ENCODE measurements around the gene F3.

F3 gene

DNA sequence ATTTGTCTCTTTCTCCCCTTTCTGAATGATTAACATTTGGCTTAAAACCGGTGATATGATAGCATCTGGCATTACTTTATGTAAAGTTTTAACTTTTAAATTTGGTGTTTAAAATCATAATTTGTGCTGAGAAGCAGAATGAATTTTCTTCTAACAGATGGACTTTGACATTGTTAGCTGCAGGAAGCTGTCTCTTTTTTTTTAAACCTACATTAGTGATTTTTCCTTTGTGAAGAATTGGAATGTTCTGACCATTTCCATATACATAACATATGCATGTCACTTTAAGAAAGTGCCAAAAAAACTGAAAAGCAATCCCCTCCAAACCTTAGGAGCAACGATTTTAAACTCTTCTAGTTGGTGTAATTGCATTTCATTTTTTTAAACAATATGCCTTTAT is 22.2 kb downstream of the F3 start:
- Histone ChIP-seq H3K4me2 (ENCODE audit: insufficient read depth, low read length, poor library complexity, severe bottlenecking) (no peak overlapping the region), H2BK120ac (ENCODE audit: low read depth, low read length) (no peak overlapping the region), H3K4me3 (ENCODE audit: low read length in 2 of 2) (no peak overlapping the region), H3K36me3 (replicated peaks in 1 of 2; ENCODE audit: control insufficient read depth in 2 of 2, insufficient read depth in 2 of 2, low read length in 2 of 2) (peaks cover 0 to 11% of the 10 kb centered on the region in 2 donors), H2BK5ac (ENCODE audit: low read length) (no peak overlapping the region), H2BK12ac (ENCODE audit: low read length) (no peak overlapping the region), H3K14ac (ENCODE audit: low read length) (no peak overlapping the region), H3K23ac (ENCODE audit: low read depth, low read length, poor library complexity) (no peak overlapping the region), H4K8ac (ENCODE audit: low read depth, low read length) (no peak overlapping the region), H3K79me1 (ENCODE audit: low read depth, low read length) (no peaks in the 10 kb centered on the region), H4K91ac (ENCODE audit: low read depth, low read length, poor library complexity) (no peak overlapping the region), H3K9ac (ENCODE audit: low read depth, low read length, poor library complexity) (no peak overlapping the region), H3K9me3 (replicated peaks in 1 of 2; ENCODE audit: control insufficient read depth in 2 of 2, insufficient read depth in 1 of 2, low read depth in 1 of 2, low read length in 2 of 2) (no peaks in the 10 kb centered on the region), H3K27ac (replicated peaks; ENCODE audit: low read length) (no peak overlapping the region), H3K4ac (ENCODE audit: low read length) (no peak overlapping the region), H3K4me1 (ENCODE audit: control insufficient read depth in 2 of 2, insufficient read depth in 1 of 2, low read depth in 1 of 2, low read length in 2 of 2) (no peaks in the 10 kb centered on the region), H3K27me3 (ENCODE audit: control insufficient read depth in 3 of 3, insufficient read depth in 3 of 3, low read depth in 1 of 3, low read length in 3 of 3) (no peaks in the 10 kb centered on the region), H2AK5ac (ENCODE audit: low read depth, low read length) (no peak overlapping the region), H2BK15ac (ENCODE audit: low read length) (no peak overlapping the region), H2AFZ (ENCODE audit: low read length) (no peak overlapping the region), H3K18ac (ENCODE audit: low read length) (no peak overlapping the region)
- no CpG with 5 or more reads among the region's 2 CpGs for WGBS, 2 donors (ENCODE audit: extremely low coverage in 2 of 2, insufficient read length in 2 of 2, insufficient replicate concordance in 1 of 2)
- DNase-seq (ENCODE audit: low spot score) = no peak

DNA sequence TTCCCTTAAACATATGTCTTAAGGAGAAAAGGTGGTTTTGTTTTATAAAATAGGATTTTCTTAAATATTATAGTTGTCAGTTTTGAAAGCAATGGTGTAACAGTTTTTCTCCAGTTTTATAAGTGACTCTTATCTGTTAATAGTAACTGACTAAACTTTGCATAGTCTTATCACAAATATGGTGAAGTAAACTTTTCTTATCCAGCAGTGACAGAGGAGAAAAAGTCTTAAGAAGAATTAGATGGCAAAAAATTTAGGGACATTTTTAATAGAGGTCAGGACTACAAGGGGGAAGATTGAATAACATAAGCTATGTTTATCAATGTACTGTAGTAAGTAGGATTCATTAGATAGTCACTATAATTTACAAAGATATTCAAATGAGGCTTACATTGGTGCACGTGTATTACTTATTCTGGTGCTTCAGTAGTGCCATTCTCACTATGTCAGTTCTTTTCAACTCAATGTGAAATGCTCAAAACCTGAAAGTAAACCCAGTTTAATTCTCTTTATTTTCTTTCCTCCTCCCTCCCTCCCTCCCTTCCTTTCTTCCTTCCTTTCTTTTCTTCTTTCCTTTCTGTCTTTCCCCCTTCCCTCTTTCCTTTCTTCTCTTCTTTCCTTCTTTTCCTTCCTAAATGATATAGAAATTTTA is 26.1 kb downstream of the F3 start:
- no peak overlapping the region for H3K23ac ChIP-seq (ENCODE audit: low read depth, low read length, poor library complexity)
- no peak overlapping the region for H4K91ac ChIP-seq (ENCODE audit: low read depth, low read length, poor library complexity)
- DNase-seq (ENCODE audit: low spot score) = no peak
- H2BK5ac ChIP-seq (ENCODE audit: low read length) = no peak overlapping the region
- H3K9me3 ChIP-seq (replicated peaks in 1 of 2; ENCODE audit: control insufficient read depth in 2 of 2, insufficient read depth in 1 of 2, low read depth in 1 of 2, low read length in 2 of 2) = no peaks in the 10 kb centered on the region
- H4K8ac ChIP-seq (ENCODE audit: low read depth, low read length) = no peak overlapping the region
- H2BK12ac ChIP-seq (ENCODE audit: low read length) = no peak overlapping the region
- H3K27ac ChIP-seq (replicated peaks; ENCODE audit: low read length) = no peak overlapping the region
- H2AK5ac ChIP-seq (ENCODE audit: low read depth, low read length) = no peak overlapping the region
- no peak overlapping the region for H3K4me2 ChIP-seq (ENCODE audit: insufficient read depth, low read length, poor library complexity, severe bottlenecking)
- H3K4me1 ChIP-seq (ENCODE audit: control insufficient read depth in 2 of 2, insufficient read depth in 1 of 2, low read depth in 1 of 2, low read length in 2 of 2) = no peaks in the 10 kb centered on the region
- WGBS, 2 donors (ENCODE audit: extremely low coverage in 2 of 2, insufficient read length in 2 of 2, insufficient replicate concordance in 1 of 2) = no CpG with 5 or more reads among the region's 1 CpG
- H3K79me1 ChIP-seq (ENCODE audit: low read depth, low read length) = no peaks in the 10 kb centered on the region
- H3K18ac ChIP-seq (ENCODE audit: low read length) = no peak overlapping the region
- no peak overlapping the region for H3K4me3 ChIP-seq (ENCODE audit: low read length in 2 of 2)
- H2AFZ ChIP-seq (ENCODE audit: low read length) = no peak overlapping the region
- no peak overlapping the region for H3K14ac ChIP-seq (ENCODE audit: low read length)
- H3K36me3 ChIP-seq (replicated peaks in 1 of 2; ENCODE audit: control insufficient read depth in 2 of 2, insufficient read depth in 2 of 2, low read length in 2 of 2) = peaks cover 0 to 11% of the 10 kb centered on the region in 2 donors
- H2BK120ac ChIP-seq (ENCODE audit: low read depth, low read length) = no peak overlapping the region
- H3K9ac ChIP-seq (ENCODE audit: low read depth, low read length, poor library complexity) = no peak overlapping the region
- H3K27me3 ChIP-seq (ENCODE audit: control insufficient read depth in 3 of 3, insufficient read depth in 3 of 3, low read depth in 1 of 3, low read length in 3 of 3) = no peaks in the 10 kb centered on the region
- no peak overlapping the region for H3K4ac ChIP-seq (ENCODE audit: low read length)
- H2BK15ac ChIP-seq (ENCODE audit: low read length) = no peak overlapping the region

DNA sequence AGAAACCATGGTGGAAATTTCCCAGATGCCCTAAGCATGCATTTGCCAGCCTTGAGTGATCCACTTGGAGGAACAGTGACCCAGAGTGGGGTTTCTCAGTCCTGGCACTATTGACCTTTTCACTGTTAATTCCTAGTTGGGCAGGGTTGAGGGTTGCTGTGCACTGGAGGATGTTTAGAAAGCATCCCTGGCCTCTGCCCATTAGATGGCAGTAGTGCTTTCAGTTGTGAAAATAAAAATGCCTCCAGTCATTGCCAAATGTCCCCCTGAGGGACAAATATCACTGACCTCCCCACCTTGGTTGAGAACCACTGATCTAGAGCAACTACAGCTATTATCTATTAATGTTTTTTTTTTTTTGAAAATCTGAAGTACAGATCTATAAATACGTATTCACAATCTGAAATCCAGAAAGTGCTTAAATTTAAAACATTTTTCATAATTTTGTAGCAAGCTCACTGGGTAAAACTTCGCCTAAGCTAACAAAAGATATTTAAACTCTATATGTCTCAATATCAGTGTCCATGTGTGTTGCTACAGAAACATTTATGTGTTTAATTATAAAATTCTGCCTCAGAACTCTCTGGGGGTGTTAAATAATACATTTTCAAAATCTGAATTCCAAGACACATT is 27.3 kb downstream of the F3 start:
- H2AFZ ChIP-seq (ENCODE audit: low read length) = no peak overlapping the region
- no peak overlapping the region for H2BK120ac ChIP-seq (ENCODE audit: low read depth, low read length)
- H3K4me2 ChIP-seq (ENCODE audit: insufficient read depth, low read length, poor library complexity, severe bottlenecking) = no peak overlapping the region
- no peak overlapping the region for H3K14ac ChIP-seq (ENCODE audit: low read length)
- peak; percentile 30 for DNase-seq (ENCODE audit: low spot score)
- WGBS, 2 donors (ENCODE audit: extremely low coverage in 2 of 2, insufficient read length in 2 of 2, insufficient replicate concordance in 1 of 2) = no CpG with 5 or more reads among the region's 2 CpGs
- H3K4ac ChIP-seq (ENCODE audit: low read length) = no peak overlapping the region
- no peak overlapping the region for H3K4me3 ChIP-seq (ENCODE audit: low read length in 2 of 2)
- no peak overlapping the region for H2BK5ac ChIP-seq (ENCODE audit: low read length)
- no peaks in the 10 kb centered on the region for H3K79me1 ChIP-seq (ENCODE audit: low read depth, low read length)
- no peak overlapping the region for H3K23ac ChIP-seq (ENCODE audit: low read depth, low read length, poor library complexity)
- H3K9ac ChIP-seq (ENCODE audit: low read depth, low read length, poor library complexity) = no peak overlapping the region
- no peak overlapping the region for H2BK12ac ChIP-seq (ENCODE audit: low read length)
- no peak overlapping the region for H2AK5ac ChIP-seq (ENCODE audit: low read depth, low read length)
- H2BK15ac ChIP-seq (ENCODE audit: low read length) = no peak overlapping the region
- H3K27me3 ChIP-seq (ENCODE audit: control insufficient read depth in 3 of 3, insufficient read depth in 3 of 3, low read depth in 1 of 3, low read length in 3 of 3) = no peaks in the 10 kb centered on the region
- H3K18ac ChIP-seq (ENCODE audit: low read length) = no peak overlapping the region
- H3K9me3 ChIP-seq (replicated peaks in 1 of 2; ENCODE audit: control insufficient read depth in 2 of 2, insufficient read depth in 1 of 2, low read depth in 1 of 2, low read length in 2 of 2) = no peaks in the 10 kb centered on the region
- no peak overlapping the region for H4K91ac ChIP-seq (ENCODE audit: low read depth, low read length, poor library complexity)
- H3K27ac ChIP-seq (replicated peaks; ENCODE audit: low read length) = no peak overlapping the region
- no peaks in the 10 kb centered on the region for H3K4me1 ChIP-seq (ENCODE audit: control insufficient read depth in 2 of 2, insufficient read depth in 1 of 2, low read depth in 1 of 2, low read length in 2 of 2)
- H3K36me3 ChIP-seq (replicated peaks in 1 of 2; ENCODE audit: control insufficient read depth in 2 of 2, insufficient read depth in 2 of 2, low read length in 2 of 2) = peaks cover 0 to 11% of the 10 kb centered on the region in 2 donors
- no peak overlapping the region for H4K8ac ChIP-seq (ENCODE audit: low read depth, low read length)

DNA sequence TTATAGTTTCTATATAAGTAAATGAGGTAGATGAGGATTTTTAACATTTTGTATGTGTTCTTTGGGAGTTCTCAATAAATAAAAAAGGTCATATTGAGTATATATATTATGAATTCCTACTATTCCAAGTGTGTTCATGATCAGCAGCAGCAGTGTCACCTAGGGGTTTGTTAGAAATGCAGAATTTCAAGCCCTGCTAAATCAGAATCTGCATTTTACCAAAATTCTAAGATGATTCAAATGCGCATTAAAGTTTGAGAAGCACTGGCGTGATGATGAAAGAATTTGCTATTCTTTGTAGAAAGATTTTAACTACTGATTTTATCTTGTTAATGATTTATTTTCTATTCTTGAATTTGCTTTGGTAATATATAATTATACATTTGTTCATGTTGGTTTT is 28.7 kb downstream of the F3 start:
- no peaks in the 10 kb centered on the region for H3K79me1 ChIP-seq (ENCODE audit: low read depth, low read length)
- DNase-seq (ENCODE audit: low spot score) = no peak
- H3K18ac ChIP-seq (ENCODE audit: low read length) = no peak overlapping the region
- no peak overlapping the region for H4K91ac ChIP-seq (ENCODE audit: low read depth, low read length, poor library complexity)
- WGBS, 2 donors (ENCODE audit: extremely low coverage in 2 of 2, insufficient read length in 2 of 2, insufficient replicate concordance in 1 of 2) = no CpG with 5 or more reads among the region's 2 CpGs
- no peak overlapping the region for H2BK12ac ChIP-seq (ENCODE audit: low read length)
- H3K9me3 ChIP-seq (replicated peaks in 1 of 2; ENCODE audit: control insufficient read depth in 2 of 2, insufficient read depth in 1 of 2, low read depth in 1 of 2, low read length in 2 of 2) = no peaks in the 10 kb centered on the region
- H3K36me3 ChIP-seq (replicated peaks in 1 of 2; ENCODE audit: control insufficient read depth in 2 of 2, insufficient read depth in 2 of 2, low read length in 2 of 2) = peaks cover 0 to 5% of the 10 kb centered on the region in 2 donors
- no peak overlapping the region for H3K4me2 ChIP-seq (ENCODE audit: insufficient read depth, low read length, poor library complexity, severe bottlenecking)
- no peaks in the 10 kb centered on the region for H3K4me1 ChIP-seq (ENCODE audit: control insufficient read depth in 2 of 2, insufficient read depth in 1 of 2, low read depth in 1 of 2, low read length in 2 of 2)
- no peak overlapping the region for H2AFZ ChIP-seq (ENCODE audit: low read length)
- no peak overlapping the region for H3K23ac ChIP-seq (ENCODE audit: low read depth, low read length, poor library complexity)
- no peak overlapping the region for H3K4ac ChIP-seq (ENCODE audit: low read length)
- H2BK15ac ChIP-seq (ENCODE audit: low read length) = no peak overlapping the region
- H2AK5ac ChIP-seq (ENCODE audit: low read depth, low read length) = no peak overlapping the region
- no peak overlapping the region for H3K14ac ChIP-seq (ENCODE audit: low read length)
- H4K8ac ChIP-seq (ENCODE audit: low read depth, low read length) = no peak overlapping the region
- no peak overlapping the region for H3K9ac ChIP-seq (ENCODE audit: low read depth, low read length, poor library complexity)
- H2BK5ac ChIP-seq (ENCODE audit: low read length) = no peak overlapping the region
- no peaks in the 10 kb centered on the region for H3K27me3 ChIP-seq (ENCODE audit: control insufficient read depth in 3 of 3, insufficient read depth in 3 of 3, low read depth in 1 of 3, low read length in 3 of 3)
- H2BK120ac ChIP-seq (ENCODE audit: low read depth, low read length) = no peak overlapping the region
- H3K4me3 ChIP-seq (ENCODE audit: low read length in 2 of 2) = no peak overlapping the region
- no peak overlapping the region for H3K27ac ChIP-seq (replicated peaks; ENCODE audit: low read length)

Measured in neuronal stem cell (in vitro differentiated cells).